ENCODE measurements around the gene CEP43.

CEP43 gene

GRCh38 chr6:166960609-166960978, 38.6 kb upstream of the CEP43 start:
- DNase-seq: no peak

GRCh38 chr6:166966268-166966667, 32.9 kb upstream of the CEP43 start:
- DNase-seq: no peak

- no peak for DNase-seq
Observed at GRCh38 chr6:166969390-166970002, 29.7 kb upstream of the CEP43 start.

- no peak for DNase-seq
Observed at GRCh38 chr6:166970091-166970490, 29.1 kb upstream of the CEP43 start.

GRCh38 chr6:166970776-166971175, 28.4 kb upstream of the CEP43 start:
- DNase-seq: no peak

GRCh38 chr6:166971271-166971670, 27.9 kb upstream of the CEP43 start:
- DNase-seq: no peak

- no peak for DNase-seq
Observed at GRCh38 chr6:166972101-166972500, 27.1 kb upstream of the CEP43 start.

GRCh38 chr6:166976636-166977035, 22.6 kb upstream of the CEP43 start:
- DNase-seq: no peak

GRCh38 chr6:166977621-166978525, 21.3 kb upstream of the CEP43 start:
- no peak for DNase-seq

GRCh38 chr6:166980738-166981137, 18.5 kb upstream of the CEP43 start:
- DNase-seq: no peak

GRCh38 chr6:166987448-166987847, 11.7 kb upstream of the CEP43 start:
- no peak for DNase-seq

GRCh38 chr6:166987930-166988329, 11.3 kb upstream of the CEP43 start:
- DNase-seq: no peak

- no peak for DNase-seq
Observed at GRCh38 chr6:166988674-166989201, 10.5 kb upstream of the CEP43 start.

- peak in 6 of 56 donors; percentile 4 to 53 (median 12) for DNase-seq
Observed at GRCh38 chr6:166989427-166990032, 9.7 kb upstream of the CEP43 start.

GRCh38 chr6:166996406-166996805, 2.8 kb upstream of the CEP43 start:
- no peak for DNase-seq

- no peak for DNase-seq
Observed at GRCh38 chr6:166997348-166997747, 1.8 kb upstream of the CEP43 start.

GRCh38 chr6:166997768-166998255, 1.4 kb upstream of the CEP43 start:
- DNase-seq: peak in 11 of 56 donors; percentile 5 to 37 (median 18)

- peak in 3 of 56 donors; percentile 17 to 47 (median 31) for DNase-seq
Observed at GRCh38 chr6:166998256-166999144, 697 bp upstream of the CEP43 start.

- no peak for DNase-seq
Observed at GRCh38 chr6:166999884-167000253, 672 bp downstream of the CEP43 start.

GRCh38 chr6:167000759-167001158, 1.6 kb downstream of the CEP43 start:
- no peak for DNase-seq
